GM19324 (cell line): ENCODE results near the gene GPR180.
"Not testable (repeated sequence)": the region's sequence is repeated elsewhere in the genome, so short reads cannot be mapped to it uniquely, and the experiment has no call there.

Source experiments
- ATAC-seq: cut with Tn5 transposase; IDR thresholded peaks from one replicate; pipeline ENCODE4 v1.9.1; 2021; ENCODE audit warnings: mild to moderate bottlenecking, moderate library complexity; ENCODE audit not compliant: unreplicated experiment, low FRiP score

GPR180 gene

DNA sequence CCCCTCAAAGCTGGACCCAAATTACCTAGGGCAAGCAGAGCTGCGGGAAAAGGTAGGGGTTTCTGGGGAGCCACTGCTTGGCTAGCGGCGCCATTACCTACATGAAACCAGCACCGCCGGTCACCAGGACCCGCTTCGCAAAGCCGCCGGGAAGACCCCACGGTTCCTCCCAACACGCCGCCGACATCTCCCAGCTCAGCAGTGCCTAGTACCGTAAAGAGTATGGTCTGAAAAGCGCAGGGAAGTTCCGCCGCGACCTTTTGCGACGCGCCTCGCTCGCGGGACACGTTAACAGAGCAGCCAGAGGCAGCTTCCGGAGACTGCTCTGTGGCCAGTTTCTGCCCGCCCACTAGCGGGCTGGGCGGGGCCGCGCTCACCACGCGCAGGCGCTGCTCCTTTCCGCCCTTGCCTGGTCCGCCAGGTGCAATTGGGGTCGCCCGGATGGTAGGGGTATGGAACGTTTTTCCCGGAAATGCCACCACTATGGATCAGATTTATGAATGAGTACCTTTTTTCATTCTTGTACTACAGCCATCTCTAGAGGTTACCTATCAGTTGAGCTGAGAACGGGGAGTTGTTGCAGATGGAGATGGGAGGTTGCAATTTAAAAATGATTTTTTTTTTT is 5.6 kb upstream of the GPR180 start, which contains the start of gene TGDS:
Gene TGDS, minus strand, starts transcription at position 203 of the 625 bp plus-strand sequence. Its CDS starts 16 bp downstream, at position 187.
- peak; percentile 99 for ATAC-seq

DNA sequence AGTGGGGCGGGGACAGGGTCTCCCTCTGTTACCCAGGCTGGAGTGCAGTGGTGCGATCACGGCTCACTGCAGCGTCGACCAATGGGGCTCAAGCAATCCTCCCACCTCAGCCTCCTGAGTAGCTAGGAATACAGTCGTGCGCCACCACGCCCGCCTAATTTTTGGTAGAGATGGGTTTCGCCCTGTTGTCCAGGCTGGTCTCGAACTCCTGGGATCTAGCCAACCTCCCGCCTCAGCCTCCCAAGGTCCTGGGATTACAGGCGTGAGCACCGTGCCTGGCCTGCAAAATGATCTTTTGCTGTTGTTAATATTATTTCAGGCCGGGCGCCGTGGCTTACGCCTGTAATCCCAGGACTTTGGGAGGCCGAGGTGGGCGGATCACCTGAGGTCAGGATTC is 5.1 kb upstream of the GPR180 start:
- ATAC-seq, result no peak

DNA sequence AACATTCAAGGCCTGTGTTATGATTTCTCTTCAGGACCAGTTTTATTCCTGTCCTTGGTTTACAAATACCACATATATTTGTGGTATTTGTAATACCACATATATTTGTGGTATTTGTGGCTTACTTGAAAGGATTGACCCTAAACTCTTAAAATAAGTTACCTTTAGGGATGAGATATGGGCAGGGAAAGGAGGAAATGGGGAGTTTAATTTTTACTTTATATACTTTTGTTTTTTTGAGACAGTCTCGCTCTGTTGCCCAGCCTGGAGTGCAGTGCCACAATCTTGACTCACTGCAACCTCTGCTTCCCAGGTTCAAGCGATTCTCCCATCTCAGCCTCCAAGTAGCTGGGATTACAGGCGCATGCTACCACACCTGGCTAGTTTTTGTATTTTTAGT is 3.4 kb upstream of the GPR180 start:
- no peak for ATAC-seq

DNA sequence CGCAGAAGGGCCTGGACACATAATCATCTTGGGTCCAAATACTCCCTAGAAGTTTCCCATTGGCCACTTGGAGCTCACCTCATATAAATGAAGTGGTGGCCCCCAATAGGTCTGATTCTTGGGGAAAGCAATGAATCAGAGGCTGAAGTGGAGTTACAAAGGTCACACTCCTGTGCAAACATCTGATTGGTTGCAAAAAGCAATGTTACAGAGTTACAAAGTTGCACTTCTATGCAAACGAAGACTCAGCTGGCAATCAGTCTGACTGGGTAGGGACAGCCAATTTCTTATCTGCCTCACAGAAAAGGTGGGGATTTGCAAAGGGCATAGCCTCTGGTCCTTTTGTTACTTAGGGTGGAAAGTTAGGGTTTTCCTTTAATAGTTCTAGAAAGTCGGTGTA is 1.8 kb upstream of the GPR180 start:
- ATAC-seq, result no peak

DNA sequence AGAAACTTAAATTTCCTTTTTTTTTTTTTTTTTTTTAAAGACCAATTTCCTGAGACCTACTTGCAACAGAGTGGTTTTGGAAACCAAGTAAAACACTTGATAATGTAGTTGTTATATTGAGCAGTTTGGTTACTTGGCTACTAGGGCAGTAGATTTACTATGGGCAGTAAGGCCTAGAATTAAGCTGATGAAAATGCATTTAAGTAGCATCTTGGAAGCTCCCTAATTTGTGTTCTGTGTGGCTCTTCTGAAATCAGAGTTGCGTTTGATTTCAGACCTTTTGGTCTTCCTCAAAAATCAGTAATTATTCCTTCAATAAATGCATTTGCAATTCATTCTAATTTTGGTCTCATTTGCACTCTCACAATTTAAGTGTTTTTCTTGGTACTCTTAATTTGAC is 810 bp downstream of the GPR180 start:
- no peak for ATAC-seq

DNA sequence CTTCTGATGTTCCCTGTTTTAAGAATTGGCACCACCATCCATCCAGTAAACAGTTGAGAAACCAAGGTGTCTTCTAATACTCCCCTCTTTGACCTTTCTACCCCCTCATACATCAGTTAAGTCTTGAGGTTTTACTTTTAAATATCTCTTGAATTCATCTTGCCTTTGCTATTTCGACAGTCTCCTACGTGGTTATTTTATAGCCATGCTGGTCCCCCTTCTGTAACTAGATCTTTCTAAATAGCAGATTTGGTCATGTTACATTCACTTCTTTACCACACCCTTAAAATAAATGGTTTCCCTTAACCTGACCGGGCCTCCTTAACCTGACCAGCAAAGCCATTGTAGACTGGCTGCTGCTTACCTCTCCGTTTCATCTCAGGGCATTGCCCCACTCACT is 5.4 kb downstream of the GPR180 start:
- no peak for ATAC-seq

DNA sequence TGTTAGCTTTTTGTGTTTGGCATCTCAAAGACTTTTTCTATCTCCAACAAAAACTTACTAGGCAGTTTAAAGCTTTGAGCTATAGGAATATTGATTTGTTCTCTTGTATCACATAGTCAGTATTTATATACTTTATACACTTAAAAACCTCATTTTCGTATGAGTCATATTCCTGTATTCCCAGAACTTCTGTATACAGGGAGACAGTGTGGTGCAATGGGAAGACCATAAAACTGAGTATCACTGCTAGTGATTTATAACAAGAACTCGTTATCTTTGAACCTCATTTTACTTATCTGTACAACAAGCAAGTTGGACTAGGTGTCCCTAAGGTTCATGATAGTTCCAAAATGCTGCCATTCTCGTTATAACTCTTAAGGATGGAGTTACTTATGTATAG is 6.3 kb downstream of the GPR180 start:
- no peak for ATAC-seq

DNA sequence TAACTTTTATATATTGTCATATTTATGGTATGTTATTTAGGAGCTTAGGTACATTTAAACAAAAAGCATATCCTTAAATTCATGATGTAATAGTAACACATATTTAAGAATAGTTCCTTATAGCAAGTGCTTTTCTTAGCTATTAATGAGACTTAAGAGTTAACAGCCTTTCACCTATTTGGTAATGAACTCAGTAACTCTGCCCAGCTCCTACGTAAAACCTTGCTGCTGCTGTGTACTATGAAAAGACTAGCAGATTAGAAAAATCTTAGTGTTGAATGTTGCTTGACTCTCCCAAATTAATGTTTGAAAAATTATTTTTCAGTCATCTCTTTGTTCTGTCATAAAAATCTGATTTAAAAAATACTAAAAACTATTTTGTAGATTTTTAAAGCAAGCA is 6.9 kb downstream of the GPR180 start:
- no peak for ATAC-seq

DNA sequence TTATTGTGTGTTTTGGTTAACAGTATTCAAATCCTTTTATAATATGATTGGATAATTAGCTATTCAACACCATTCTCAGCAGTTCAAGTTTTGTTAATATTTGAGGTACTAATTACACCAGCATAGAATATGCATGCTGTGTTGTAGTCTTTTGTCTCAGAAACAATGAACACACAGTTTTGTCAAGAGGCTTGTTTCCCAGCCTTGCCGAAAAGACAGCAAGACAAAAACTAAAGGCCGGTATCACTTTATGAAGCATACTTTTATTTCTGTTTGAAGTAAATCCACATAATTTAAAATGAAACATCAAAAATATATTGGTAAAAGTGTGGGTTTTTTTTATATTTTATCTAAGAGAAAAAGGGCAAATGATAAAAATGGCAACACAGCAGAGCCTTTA is 7.5 kb downstream of the GPR180 start:
- no peak for ATAC-seq

DNA sequence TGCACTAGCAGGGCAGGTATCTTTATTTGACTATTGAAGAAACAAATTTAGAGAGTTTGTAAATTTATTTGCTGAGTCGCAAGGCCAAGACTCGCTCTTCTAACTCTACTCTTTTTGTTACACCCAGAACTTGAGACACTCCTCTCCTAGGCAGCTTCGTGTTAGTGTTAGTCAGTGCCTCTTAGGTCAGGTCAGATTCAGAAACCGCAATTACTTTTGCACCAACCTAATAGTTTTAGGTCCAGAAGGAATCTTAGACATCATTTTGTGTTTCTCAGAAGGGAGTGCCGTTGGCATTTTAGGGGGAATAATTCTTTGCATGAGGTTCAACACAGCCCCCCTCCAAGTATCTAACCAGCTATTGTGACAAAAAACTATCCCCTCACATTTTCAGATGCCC is 8.8 kb downstream of the GPR180 start:
- no peak for ATAC-seq

DNA sequence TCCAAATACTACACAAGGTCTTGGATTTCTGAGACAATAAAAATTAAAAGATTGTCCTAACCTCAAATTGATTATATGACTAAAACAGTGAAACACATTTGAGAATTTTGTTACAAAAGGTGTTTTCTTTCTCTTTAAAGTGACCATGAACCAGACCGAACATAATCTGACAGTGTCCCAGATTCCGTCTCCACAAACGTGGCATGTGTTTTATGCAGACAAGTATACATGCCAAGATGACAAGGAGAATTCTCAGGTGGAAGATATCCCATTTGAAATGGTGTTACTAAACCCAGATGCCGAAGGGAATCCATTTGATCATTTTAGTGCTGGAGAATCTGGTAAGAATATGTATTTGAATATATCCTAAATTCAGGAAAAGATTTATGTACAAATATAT is 10.4 kb downstream of the GPR180 start:
- no peak for ATAC-seq

DNA sequence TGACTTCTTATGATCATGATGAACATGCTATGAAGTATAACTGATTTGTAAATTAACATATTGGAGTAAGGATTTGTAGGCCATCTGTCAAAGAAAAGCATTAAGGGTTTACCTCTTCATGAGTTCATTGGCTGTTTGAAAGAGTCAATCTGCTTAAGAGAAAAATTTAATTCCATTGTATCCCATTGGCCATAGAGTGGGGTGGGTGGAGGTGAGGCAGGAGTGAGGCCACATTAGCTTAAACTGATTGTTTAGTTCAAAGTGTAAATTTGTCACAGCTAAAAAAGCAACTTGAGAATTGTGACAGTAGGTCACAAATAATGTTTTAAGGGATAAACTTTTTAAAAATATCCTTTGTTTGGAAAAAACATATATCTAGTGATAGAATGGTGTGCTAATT is 11.4 kb downstream of the GPR180 start:
- ATAC-seq, result no peak

DNA sequence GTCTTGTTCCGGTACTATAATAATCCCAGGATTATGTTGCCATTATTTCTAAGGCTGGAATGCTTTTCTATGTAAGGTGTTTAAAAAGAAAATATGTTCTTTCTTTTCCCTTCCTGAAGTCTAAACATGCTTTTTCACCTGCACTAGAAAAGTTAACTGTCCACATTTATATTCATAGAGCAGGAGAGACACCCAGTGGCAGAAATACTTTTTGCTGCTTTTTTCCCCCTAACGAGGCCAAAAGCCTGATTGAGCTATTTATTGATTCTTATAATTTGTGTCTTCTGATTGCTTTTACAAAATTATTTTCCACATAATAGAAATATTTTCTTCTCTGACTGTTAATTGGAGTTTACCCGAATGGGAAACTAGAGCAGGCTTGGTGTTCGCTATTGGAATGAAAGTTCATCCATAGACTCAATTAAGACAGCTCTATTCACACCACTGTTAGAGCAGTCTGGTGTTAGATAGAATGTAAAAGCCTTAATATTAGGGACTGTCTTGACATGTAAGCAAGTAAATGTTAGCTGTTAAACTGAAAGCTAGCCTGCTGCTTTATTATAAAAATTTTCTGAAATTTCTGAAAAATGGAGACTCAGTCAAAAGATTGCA is 15.8 kb downstream of the GPR180 start:
- ATAC-seq, result no peak

DNA sequence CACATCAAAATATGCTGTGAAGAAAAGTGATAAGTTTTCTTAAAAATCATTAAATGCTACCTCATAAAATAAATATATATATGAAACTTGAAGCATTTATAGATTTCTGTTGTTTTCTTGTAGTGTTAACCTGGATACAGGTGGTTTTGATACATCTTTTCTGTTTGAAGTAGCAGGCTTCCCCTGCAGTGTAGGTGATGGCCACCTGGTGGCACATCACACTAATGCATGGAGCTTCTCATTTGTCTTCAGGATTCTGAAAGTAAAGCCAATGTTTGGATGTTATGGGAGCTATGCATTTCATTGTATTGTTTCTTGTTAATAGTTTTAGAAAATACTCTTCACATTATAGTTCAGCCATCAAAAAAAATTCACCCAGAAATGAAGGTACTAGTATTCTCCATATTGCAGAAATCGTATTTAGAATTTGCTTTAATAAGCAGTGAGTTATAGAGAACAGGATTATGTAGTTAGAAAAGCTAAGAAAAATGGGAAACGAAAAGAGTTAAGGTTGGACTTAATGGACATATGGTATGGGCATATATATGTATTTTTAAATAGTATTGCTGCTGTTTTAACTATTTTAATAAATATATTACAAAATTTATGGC is 18.7 kb downstream of the GPR180 start:
- no peak for ATAC-seq

DNA sequence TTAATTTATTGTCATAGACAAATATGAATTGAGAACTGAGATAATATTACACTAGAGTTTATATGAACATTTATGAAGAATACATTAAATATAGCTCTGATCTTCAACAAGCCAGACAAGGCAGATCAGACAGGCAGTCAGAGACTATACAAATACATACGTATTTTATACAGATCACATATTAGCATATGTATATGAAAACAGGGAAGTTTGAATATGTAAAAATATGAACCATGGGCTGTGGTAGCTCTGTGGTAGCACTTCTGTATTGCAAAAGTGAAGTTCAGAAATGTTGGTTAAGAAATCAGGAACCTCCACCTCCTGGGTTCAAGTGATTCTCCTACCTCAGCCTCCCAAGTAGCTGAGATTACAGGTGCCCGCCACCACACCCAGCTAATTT is 20.7 kb downstream of the GPR180 start:
- ATAC-seq, result no peak

DNA sequence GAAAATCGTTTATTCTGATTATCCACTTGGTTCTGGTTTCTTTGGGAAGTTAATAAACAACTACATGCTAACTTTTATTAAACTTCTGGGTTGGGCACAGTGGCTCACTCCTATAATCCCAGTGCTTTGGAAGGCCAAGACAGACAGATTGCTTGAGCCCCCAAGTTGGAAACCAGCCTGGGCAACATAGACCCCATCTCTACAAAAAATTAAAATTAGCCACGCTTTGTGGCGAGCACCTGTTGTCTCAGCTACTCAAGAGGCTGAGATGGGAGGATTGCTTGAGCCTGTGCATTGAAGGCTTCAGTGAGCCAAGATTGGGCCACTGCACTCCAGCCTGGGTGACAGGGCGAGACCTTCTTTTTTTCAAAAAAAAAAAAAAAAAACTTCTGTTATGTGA is 21.7 kb downstream of the GPR180 start:
- ATAC-seq, result no peak

DNA sequence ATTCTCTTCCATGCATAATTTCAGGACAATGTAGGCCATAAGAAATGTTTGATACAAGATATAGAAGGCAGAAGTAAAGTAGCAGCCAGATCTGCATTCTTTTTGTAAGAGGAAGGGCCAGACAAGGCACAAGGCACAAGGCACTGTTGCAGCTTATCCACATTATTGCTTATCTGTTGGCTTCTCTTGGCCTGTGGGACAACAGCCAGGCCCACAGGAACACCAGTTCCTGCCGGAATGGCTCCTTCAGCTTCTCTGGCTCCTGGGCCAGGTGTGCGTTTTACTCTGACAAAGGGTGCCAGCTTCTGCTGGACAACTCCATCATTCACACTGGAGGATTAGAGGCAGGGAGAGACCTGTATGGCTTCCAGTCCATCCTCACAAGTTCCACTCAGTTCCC is 29.2 kb downstream of the GPR180 start:
- ATAC-seq, result no peak

DNA sequence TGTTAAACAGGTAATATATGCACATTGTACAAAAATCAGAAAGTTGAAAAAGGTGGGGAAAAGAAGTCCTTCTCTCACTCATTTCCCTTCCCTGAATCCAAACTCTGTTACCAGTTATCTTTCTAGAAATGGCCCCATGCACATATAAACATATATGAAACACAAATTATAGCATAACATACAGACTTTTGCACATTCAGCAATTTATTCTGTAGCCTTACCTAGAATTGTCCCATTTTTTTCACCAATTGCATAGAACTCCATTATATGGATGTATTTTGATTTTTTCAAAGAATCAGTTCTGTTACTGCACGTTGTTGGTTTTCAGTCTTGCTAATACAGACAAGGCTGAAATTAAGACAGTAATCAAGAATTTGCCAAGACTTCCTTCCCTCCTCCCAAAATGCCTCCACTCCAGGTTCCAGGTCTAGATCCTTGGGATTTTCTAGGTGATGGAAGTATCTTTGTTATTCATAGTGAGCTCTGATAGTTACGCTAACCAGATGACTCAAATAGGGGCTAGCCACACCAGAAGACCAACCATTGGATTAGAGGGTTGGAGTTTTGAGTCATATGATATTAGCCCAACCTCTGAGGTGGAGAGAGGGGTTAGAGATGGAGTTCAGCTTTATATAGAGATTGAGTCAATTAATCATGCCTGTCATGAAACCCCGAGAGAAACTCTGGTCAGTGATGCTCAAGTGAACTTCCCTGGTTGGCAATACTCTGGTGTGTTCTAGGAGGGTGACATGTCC is 30.7 kb downstream of the GPR180 start:
- no peak for ATAC-seq

DNA sequence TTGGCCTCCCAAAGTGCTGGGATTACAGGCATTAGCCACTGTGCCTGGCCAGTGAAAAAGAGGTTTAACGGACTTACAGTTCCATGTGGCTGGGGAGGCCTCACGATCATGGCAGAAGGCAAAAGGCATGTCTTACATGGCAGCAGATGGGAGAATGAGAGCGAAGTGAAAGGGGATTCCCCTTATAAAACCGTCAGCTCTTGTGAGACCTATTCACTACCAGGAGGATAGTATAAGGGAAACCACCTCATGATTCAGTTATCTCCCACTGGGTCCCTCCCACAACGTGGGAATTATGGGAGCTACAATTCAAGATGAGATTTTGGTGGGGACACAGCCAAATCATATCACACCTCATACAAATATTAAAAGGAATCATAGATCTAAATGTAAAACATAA is 34.4 kb downstream of the GPR180 start:
- ATAC-seq, result not testable (repeated sequence)

DNA sequence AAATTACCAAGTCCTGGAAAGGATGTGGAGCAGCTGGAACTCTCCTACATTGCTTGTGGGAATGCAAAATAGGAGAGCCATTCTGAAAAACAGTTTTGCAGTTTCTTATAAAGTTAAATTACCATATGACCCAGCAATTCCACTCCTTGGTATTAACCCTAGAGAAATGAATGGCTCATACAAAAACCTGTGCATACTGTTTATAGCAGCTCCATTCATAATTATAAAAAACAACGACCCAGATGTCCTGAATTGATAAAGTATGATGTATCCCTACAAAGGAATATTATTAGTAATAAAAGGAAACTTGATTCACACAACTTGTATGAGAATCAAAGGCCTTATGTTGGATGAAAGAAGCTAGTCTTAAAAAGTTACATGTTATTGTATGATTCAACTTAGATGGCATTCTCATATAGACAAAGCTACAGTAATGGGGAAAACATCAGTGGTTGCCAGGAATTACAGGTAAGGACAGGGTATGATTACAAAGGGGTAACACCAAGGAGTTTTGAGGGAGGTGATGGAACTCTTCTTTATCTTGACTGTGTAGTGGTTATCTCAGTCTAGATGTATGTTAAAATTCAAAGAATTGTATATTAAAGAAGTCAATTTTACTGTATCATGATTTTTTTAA is 35.4 kb downstream of the GPR180 start:
- no peak for ATAC-seq

DNA sequence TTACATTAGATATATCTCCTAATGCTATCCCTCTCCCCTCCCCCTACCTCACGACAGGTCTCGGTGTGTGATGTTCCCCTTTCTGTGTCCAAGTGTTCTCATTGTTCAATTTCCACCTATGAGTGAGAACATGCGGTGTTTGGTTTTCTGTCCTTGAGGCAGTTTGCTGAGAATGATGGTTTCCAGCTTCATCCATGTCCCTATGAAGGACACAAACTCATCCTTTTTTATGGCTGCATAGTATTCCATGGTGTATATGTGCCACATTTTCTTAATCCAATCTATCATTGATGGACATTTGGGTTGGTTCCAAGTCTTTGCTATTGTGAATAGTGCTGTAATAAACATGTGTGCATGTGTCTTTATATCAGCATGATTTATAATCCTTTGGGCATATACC is 36.0 kb downstream of the GPR180 start:
- not testable (repeated sequence) for ATAC-seq
